H1 (cell line): ENCODE data around the gene USP1. TPM values are rescaled to one million over a fixed set of nuclear protein-coding genes. Genes with fewer than 3 reads are reported as not detected.

Experiments used
- CTCF ChIA-PET: fragments of 300-600 bp; sonication (Branson Sonifier 250); formaldehyde crosslinking; loops from one replicate; lab custom pipeline; 2021; ENCODE audit not compliant: partially characterized antibody; lab: Charles Lee
- POLR2A ChIA-PET: fragments of 300-600 bp; sonication (Branson Sonifier 250); formaldehyde crosslinking; loops from one replicate; lab custom pipeline; 2021; ENCODE audit warnings: inconsistent platforms; ENCODE audit not compliant: partially characterized antibody; lab: Charles Lee
- DNase-seq, 2 experiments: peaks; one replicate each; pipeline versions ENCODE4 v3.0.0 to v3.0.0-alpha.2; 2010 to 2022; ENCODE audit warnings: low spot score in 2 of 2, low read depth in 1 of 2, mixed read lengths in 1 of 2
- FAIRE-seq: peaks from 2 replicates; lab custom pipeline; 2011; peaks lifted over from hg19 to GRCh38; lab: Jason Lieb, UNC
- H2AFZ ChIP-seq: 2 replicates; pipeline ENCODE4 v1.8.1; 2012; ENCODE audit warnings: low read length, inconsistent platforms
- H2AK5ac ChIP-seq: 2 replicates; pipeline ENCODE4 v1.6.1; 2013; ENCODE audit warnings: low read depth, low read length
- H2BK120ac ChIP-seq: replicated peaks from 2 replicates; pipeline ENCODE3; 2013; ENCODE audit warnings: low read depth, low read length, inconsistent platforms
- H2BK12ac ChIP-seq: 2 replicates; pipeline ENCODE4 v1.6.1; 2013; ENCODE audit warnings: low read depth, low read length
- H2BK15ac ChIP-seq: 2 replicates; pipeline ENCODE4 v1.6.1; 2013; ENCODE audit warnings: low read length
- H2BK20ac ChIP-seq: 2 replicates; pipeline ENCODE4 v1.6.1; 2013; ENCODE audit warnings: low read length
- H2BK5ac ChIP-seq: 2 replicates; pipeline ENCODE4 v1.6.1; 2013; ENCODE audit warnings: low read depth, low read length
- H3K14ac ChIP-seq: 2 replicates; pipeline ENCODE4 v1.6.1; 2013; ENCODE audit warnings: inconsistent platforms; ENCODE audit not compliant: insufficient read length
- H3K18ac ChIP-seq: 2 replicates; pipeline ENCODE4 v1.6.1; 2013; ENCODE audit warnings: low read length; ENCODE audit errors: extremely low read depth
- H3K23ac ChIP-seq: 2 replicates; pipeline ENCODE4 v1.6.1; 2013; ENCODE audit warnings: inconsistent platforms; ENCODE audit not compliant: insufficient read length
- H3K23me2 ChIP-seq: 2 replicates; pipeline ENCODE4 v1.6.1; 2013; ENCODE audit warnings: low read depth, low read length
- H3K27ac ChIP-seq: 2 replicates; pipeline ENCODE4 v1.6.1; 2011; ENCODE audit warnings: low read depth, low read length, inconsistent platforms
- H3K27me3 ChIP-seq, 4 experiments: replicated peaks in 1 of 4; 1 replicate in 1 of 4; 2 replicates in 3 of 4; pipeline versions ENCODE4 v1.6.1 to v1.8.1; 2011 to 2013; ENCODE audit warnings: low read length in 3 of 4, mild to moderate bottlenecking in 3 of 4, inconsistent platforms in 2 of 4, mixed read lengths in 2 of 4, moderate library complexity in 1 of 4; ENCODE audit not compliant: control insufficient read depth in 3 of 4, insufficient read depth in 3 of 4; ENCODE audit errors: extremely low read depth in 1 of 4
- H3K36me3 ChIP-seq, 4 experiments: 2 replicates each; pipeline versions ENCODE4 v1.6.1 to v1.8.1; 2011 to 2013; ENCODE audit warnings: mild to moderate bottlenecking in 4 of 4, low read length in 3 of 4, moderate library complexity in 2 of 4, control low read depth in 1 of 4, inconsistent platforms in 1 of 4; ENCODE audit not compliant: insufficient read depth in 4 of 4, control insufficient read depth in 2 of 4
- H3K4ac ChIP-seq: replicated peaks from 2 replicates; pipeline ENCODE3; 2013; ENCODE audit warnings: low read length, low read depth, mixed read lengths, inconsistent platforms; ENCODE audit not compliant: insufficient read length
- H3K4me1 ChIP-seq, 4 experiments: replicated peaks in 1 of 4; 1 replicate in 1 of 4; 2 replicates in 3 of 4; pipeline versions ENCODE4 v1.6.1 to v1.8.1; 2011 to 2013; ENCODE audit warnings: low read length in 3 of 4, inconsistent platforms in 2 of 4, mixed read lengths in 1 of 4; ENCODE audit not compliant: insufficient read depth in 4 of 4, control insufficient read depth in 3 of 4
- H3K4me2 ChIP-seq, 2 experiments: 2 replicates each; pipeline versions ENCODE4 v1.6.1 to v1.8.1; 2011 to 2013; ENCODE audit warnings: low read depth in 2 of 2, low read length in 2 of 2, control low read depth in 1 of 2, inconsistent platforms in 1 of 2, mild to moderate bottlenecking in 1 of 2; ENCODE audit not compliant: insufficient read depth in 1 of 2
- H3K4me3 ChIP-seq, 4 experiments: fragments of 200-600, 300-600 bp in 1 of 4; sonication (generic), shearing (Covaris generic), sonication (Bioruptor Twin) in 1 of 4; 2 replicates each; pipeline versions ENCODE4 v1.5.1 to v1.8.1; 2011 to 2016; ENCODE audit warnings: low read length in 4 of 4, low read depth in 3 of 4, control low read depth in 2 of 4, inconsistent platforms in 2 of 4, mild to moderate bottlenecking in 2 of 4, mixed read lengths in 1 of 4, moderate library complexity in 1 of 4; ENCODE audit not compliant: insufficient read depth in 2 of 4; ENCODE audit errors: extremely low read depth in 1 of 4
- H3K56ac ChIP-seq: replicated peaks from 2 replicates; pipeline ENCODE3; 2013; ENCODE audit warnings: low read depth, mild to moderate bottlenecking, mixed read lengths, low read length, inconsistent platforms; ENCODE audit not compliant: insufficient read length
- H3K79me1 ChIP-seq: 2 replicates; pipeline ENCODE4 v1.6.1; 2013; ENCODE audit warnings: low read depth, low read length, control low read depth
- H3K79me2 ChIP-seq, 2 experiments: 2 replicates each; pipeline versions ENCODE4 v1.6.1 to v1.8.1; 2012 to 2013; ENCODE audit warnings: low read length in 2 of 2, mild to moderate bottlenecking in 2 of 2, inconsistent platforms in 1 of 2; ENCODE audit not compliant: insufficient read depth in 2 of 2, control insufficient read depth in 1 of 2
- H3K9ac ChIP-seq, 4 experiments: replicated peaks in 1 of 4; 1 replicate in 1 of 4; 2 replicates in 3 of 4; pipeline versions ENCODE4 v1.6.1 to v1.8.1; 2011 to 2013; ENCODE audit warnings: low read depth in 3 of 4, low read length in 3 of 4, control low read depth in 2 of 4, mild to moderate bottlenecking in 2 of 4, moderate library complexity in 2 of 4, inconsistent platforms in 1 of 4; ENCODE audit errors: extremely low read depth in 1 of 4
- H3K9me3 ChIP-seq, 2 experiments: 2 replicates each; pipeline versions ENCODE4 v1.6.1 to v1.8.1; 2012 to 2013; ENCODE audit warnings: mild to moderate bottlenecking in 2 of 2, moderate library complexity in 2 of 2, control low read depth in 1 of 2, inconsistent platforms in 1 of 2, low read depth in 1 of 2, low read length in 1 of 2, mixed read lengths in 1 of 2; ENCODE audit not compliant: insufficient read depth in 2 of 2
- H4K20me1 ChIP-seq, 2 experiments: replicated peaks in 1 of 2; 2 replicates each; pipeline versions ENCODE3 to v1.8.1; 2011 to 2013; ENCODE audit warnings: inconsistent platforms in 2 of 2, low read length in 2 of 2, mild to moderate bottlenecking in 1 of 2; ENCODE audit not compliant: insufficient read depth in 2 of 2, control insufficient read depth in 1 of 2
- H4K5ac ChIP-seq: 2 replicates; pipeline ENCODE4 v1.6.1; 2013; ENCODE audit warnings: low read length, low read depth, mixed read lengths, inconsistent platforms; ENCODE audit not compliant: insufficient read length
- H4K8ac ChIP-seq: 2 replicates; pipeline ENCODE4 v1.8.0; 2013; ENCODE audit warnings: mild to moderate bottlenecking, moderate library complexity, low read length, inconsistent platforms; ENCODE audit not compliant: insufficient read depth; ENCODE audit errors: extremely low read depth
- H4K91ac ChIP-seq: replicated peaks from 2 replicates; pipeline ENCODE3; 2013; ENCODE audit warnings: low read length, mixed read lengths, inconsistent platforms; ENCODE audit not compliant: insufficient read length
- EGR1 ChIP-seq: IDR thresholded peaks from 2 replicates; pipeline ENCODE4 v1.6.1; 2011; ENCODE audit warnings: low read depth, low read length, borderline replicate concordance
- WGBS, 2 experiments: shearing (Covaris generic) in 1 of 2; methylation state at CpG; one replicate each; pipeline versions ENCODE4 v1.1.6 to v1.1.7; 2013 to 2015; ENCODE audit warnings: low lambda C conversion rate in 2 of 2, mixed read lengths in 2 of 2, inconsistent platforms in 1 of 2, low coverage in 1 of 2, missing lambda C conversion rate in 1 of 2; ENCODE audit not compliant: insufficient replicate concordance in 2 of 2, insufficient coverage in 1 of 2, insufficient read length in 1 of 2; ENCODE audit errors: extremely low coverage in 1 of 2, missing lambda C conversion rate in 1 of 2; 5-methylcytosine and 5-hydroxymethylcytosine counted together
- long read RNA-seq, 2 experiments: library from RNA in 1 of 2; library from capped mRNA in 1 of 2; stranded (forward); transcript quantifications; one replicate each; pipeline ENCODE4 v2.0.0, GENCODE V29; 2021; ENCODE audit warnings: inconsistent platforms in 1 of 2
- polyA minus RNA-seq, 3 experiments: library from RNA; depleted of rRNA, polyadenylated mRNA; stranded (reverse); fragments of >200 nt; gene quantifications; 1 replicate in 2 of 3; 2 replicates in 1 of 3; pipeline ENCODE4 v1.2.3, GENCODE V29; 2011
- polyA plus RNA-seq, 7 experiments: library from polyadenylated mRNA; depleted of rRNA in 3 of 7; stranded (reverse) in 5 of 7; unstranded in 2 of 7; fragments of >200 nt in 5 of 7; fragments of 200-250 nt in 2 of 7; gene quantifications; 1 replicate in 5 of 7; 2 replicates in 1 of 7; 4 replicates in 1 of 7; pipeline versions ENCODE4 v1.2.1 to v1.2.3, GENCODE V29; 2011 to 2013; ENCODE audit warnings: missing spikeins in 2 of 7, mixed read lengths in 2 of 7
- total RNA-seq: library from RNA; stranded (reverse); fragmentation: NEBNext Ultra II Directional; extraction: Animal tissue kit (Norgen Biotek cat#: 25700); gene quantifications from 2 replicates; pipeline ENCODE4 v1.2.1, GENCODE V29; 2021

The USP1 gene, protein sequence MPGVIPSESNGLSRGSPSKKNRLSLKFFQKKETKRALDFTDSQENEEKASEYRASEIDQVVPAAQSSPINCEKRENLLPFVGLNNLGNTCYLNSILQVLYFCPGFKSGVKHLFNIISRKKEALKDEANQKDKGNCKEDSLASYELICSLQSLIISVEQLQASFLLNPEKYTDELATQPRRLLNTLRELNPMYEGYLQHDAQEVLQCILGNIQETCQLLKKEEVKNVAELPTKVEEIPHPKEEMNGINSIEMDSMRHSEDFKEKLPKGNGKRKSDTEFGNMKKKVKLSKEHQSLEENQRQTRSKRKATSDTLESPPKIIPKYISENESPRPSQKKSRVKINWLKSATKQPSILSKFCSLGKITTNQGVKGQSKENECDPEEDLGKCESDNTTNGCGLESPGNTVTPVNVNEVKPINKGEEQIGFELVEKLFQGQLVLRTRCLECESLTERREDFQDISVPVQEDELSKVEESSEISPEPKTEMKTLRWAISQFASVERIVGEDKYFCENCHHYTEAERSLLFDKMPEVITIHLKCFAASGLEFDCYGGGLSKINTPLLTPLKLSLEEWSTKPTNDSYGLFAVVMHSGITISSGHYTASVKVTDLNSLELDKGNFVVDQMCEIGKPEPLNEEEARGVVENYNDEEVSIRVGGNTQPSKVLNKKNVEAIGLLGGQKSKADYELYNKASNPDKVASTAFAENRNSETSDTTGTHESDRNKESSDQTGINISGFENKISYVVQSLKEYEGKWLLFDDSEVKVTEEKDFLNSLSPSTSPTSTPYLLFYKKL
- total RNA-seq (48.3 and 49.6 TPM in 2 replicates), polyA plus RNA-seq (2011; rRNA removed) (7.3 and 9.1 TPM in 2 replicates), polyA minus RNA-seq (2011; rRNA and poly(A)+ RNA removed) (9.6 and 12.9 TPM in 2 replicates)
- 13.5 TPM for polyA plus RNA-seq (2011; cell fraction: cytosol; rRNA removed)
- polyA plus RNA-seq (2011; cell fraction: nucleus; rRNA removed), result 4.5 TPM
- 15.2 to 32.6 TPM (median 18.3 TPM) in 4 replicates for polyA plus RNA-seq (2012, experiment 1 of 2)
- 2.5 TPM for polyA plus RNA-seq (2012, experiment 2 of 2)
- polyA plus RNA-seq (2013, experiment 1 of 2), result 33.4 TPM
- 33.8 TPM for polyA plus RNA-seq (2013, experiment 2 of 2)
- polyA minus RNA-seq (2011; cell fraction: cytosol; rRNA and poly(A)+ RNA removed), result 14.9 TPM
- 14.8 TPM for polyA minus RNA-seq (2011; cell fraction: nucleus; rRNA and poly(A)+ RNA removed)
- long read RNA-seq, experiment 1, transcript USP1-201 (9 exons, 3,996 nt), result major isoform, 7 of 55 reads
- long read RNA-seq, experiment 1, partial matches to known transcripts, result 45 of 55 reads
- long read RNA-seq, experiment 1, other reads (novel, unspliced or antisense), result 3 of 55 reads
- long read RNA-seq, experiment 2, partial matches to known transcripts, result 13 of 15 reads
- long read RNA-seq, experiment 2, other reads (novel, unspliced or antisense), result 1 of 15 reads

GRCh38 chr1:62436466-62437272 lies at the start of gene USP1:
USP1 (plus strand) TSS chr1:62437049; CDS start chr1:62439868, 2,819 bp downstream.
- peaks cover 18% of the 10 kb centered on the region for H3K23me2 ChIP-seq
- POLR2A ChIA-PET, result interaction anchor here (0.6 to 3.2 kb wide), 27 partner anchors 9 to 650 kb away, joined by 3 to 17 read pairs (median 4); no protein-coding TSS in a partner anchor
- DNase-seq (peak; percentile 91 to 97), FAIRE-seq (peak; percentile 84)
- peak within 1 kb of the TSS; percentile 74 to 88 (median 80) for H3K4me3 ChIP-seq
- H2AK5ac ChIP-seq, result peak within 1 kb of the TSS; percentile 65; the same call in 1 of the 2 replicates
- H2BK120ac ChIP-seq, result peak within 1 kb of the TSS; percentile 97
- no peaks in the 10 kb centered on the region for H3K9me3 ChIP-seq
- peak within 1 kb of the TSS; percentile 98 for H3K4ac ChIP-seq
- peak within 1 kb of the TSS; percentile 100 for H2BK5ac ChIP-seq
- CTCF ChIA-PET, result interaction anchor here (0.5 to 2.0 kb wide), 4 partner anchors 46 to 295 kb away, joined by 3 to 7 read pairs (median 4); no protein-coding TSS in a partner anchor
- H3K36me3 ChIP-seq, result peaks cover 0 to 13% (median 5%) of the 10 kb centered on the region in 4 experiments; a peak in 5 of 8 replicates
- peaks cover 12 to 43% of the 10 kb centered on the region in 2 experiments for H3K79me2 ChIP-seq
- 1% methylated on average over 65 of the region's 76 CpGs; no CpG with 5 or more reads in 1 of the 2 experiments for WGBS, 2 experiments
- peak within 1 kb of the TSS; percentile 100 for H4K8ac ChIP-seq
- peak within 1 kb of the TSS; percentile 99 for H3K27ac ChIP-seq
- peaks cover 7% of the 10 kb centered on the region in 2 experiments for H4K20me1 ChIP-seq
- peak within 1 kb of the TSS; percentile 98; the same call in 1 of the 2 replicates for H2BK15ac ChIP-seq
- no peaks in the 10 kb centered on the region for H3K79me1 ChIP-seq
- no peaks in the 10 kb centered on the region; a peak in 3 of 7 replicates for H3K4me1 ChIP-seq
- H3K4me2 ChIP-seq, result peak within 1 kb of the TSS; percentile 93 to 100
- peak within 1 kb of the TSS; percentile 100 for H4K5ac ChIP-seq
- peak within 1 kb of the TSS; percentile 95; the same call in 1 of the 2 replicates for H2BK12ac ChIP-seq
- peak within 1 kb of the TSS; percentile 97 to 99 (median 98) for H3K9ac ChIP-seq
- H3K23ac ChIP-seq, result no peak within 1 kb of the TSS
- H4K91ac ChIP-seq, result peak within 1 kb of the TSS; percentile 100
- H3K27me3 ChIP-seq, result no peaks in the 10 kb centered on the region
- peak within 1 kb of the TSS; percentile 99 for H3K18ac ChIP-seq
- peak within 1 kb of the TSS; percentile 91 for H3K14ac ChIP-seq
- peak within 1 kb of the TSS; percentile 97 for H3K56ac ChIP-seq
- peak within 1 kb of the TSS; percentile 63; the same call in 1 of the 2 replicates for H2AFZ ChIP-seq
- no peak within 1 kb of the TSS for H2BK20ac ChIP-seq
- no peak for TF ChIP-seq EGR1
